GM19455 (cell line): Measurements from ENCODE around the gene MSI1.

Experiments
- ATAC-seq: cut with Tn5 transposase; IDR thresholded peaks from one replicate; pipeline ENCODE4 v1.9.1; 2021; ENCODE audit not compliant: unreplicated experiment

The MSI1 gene

GRCh38 chr12:120368789-120369602 is at the start of gene MSI1:
Gene MSI1, minus strand, starts transcription at chr12:120369164. Its CDS starts 73 bp downstream, at chr12:120369091.
- no peak for ATAC-seq

- no peak for ATAC-seq
Measured at GRCh38 chr12:120417917-120418580, 49.1 kb upstream of the MSI1 start.

- no peak for ATAC-seq
Measured at GRCh38 chr12:120416490-120417216, 47.7 kb upstream of the MSI1 start.

GRCh38 chr12:120413901-120414695 is 45.1 kb upstream of the MSI1 start:
- no peak for ATAC-seq

GRCh38 chr12:120412421-120412820 is 43.5 kb upstream of the MSI1 start:
- ATAC-seq: no peak

- no peak for ATAC-seq
Measured at GRCh38 chr12:120408771-120409170, 39.8 kb upstream of the MSI1 start.

- no peak for ATAC-seq
Measured at GRCh38 chr12:120406553-120406952, 37.6 kb upstream of the MSI1 start.

GRCh38 chr12:120406069-120406468 is 37.1 kb upstream of the MSI1 start:
- ATAC-seq: no peak

- ATAC-seq: no peak
Measured at GRCh38 chr12:120404271-120404670, 35.3 kb upstream of the MSI1 start.

GRCh38 chr12:120403869-120404268 is 34.9 kb upstream of the MSI1 start:
- ATAC-seq: no peak

GRCh38 chr12:120402217-120402616 is 33.3 kb upstream of the MSI1 start:
- ATAC-seq: no peak

GRCh38 chr12:120399531-120399930 is 30.6 kb upstream of the MSI1 start:
- ATAC-seq: no peak

- no peak for ATAC-seq
Measured at GRCh38 chr12:120397824-120398540, 29.0 kb upstream of the MSI1 start.

- no peak for ATAC-seq
Measured at GRCh38 chr12:120394483-120395367, 25.8 kb upstream of the MSI1 start.

GRCh38 chr12:120390540-120391120 is 21.7 kb upstream of the MSI1 start:
- ATAC-seq: no peak

GRCh38 chr12:120388691-120389481 is 19.9 kb upstream of the MSI1 start:
- ATAC-seq: no peak

GRCh38 chr12:120381752-120382419 is 12.9 kb upstream of the MSI1 start:
- no peak for ATAC-seq

GRCh38 chr12:120378036-120378435 is 9.1 kb upstream of the MSI1 start:
- ATAC-seq: no peak
